Activated T-cell treated with anti-CD3 and anti-CD28 coated beads, Interleukin-2, amount 50 U/mL, for 24 hours (primary cell): ENCODE data around the gene COX4I1.

ENCODE experiments used
- DNase-seq: peaks from one replicate; pipeline ENCODE4 v3.0.0-alpha.2; 2020
- H3K27ac Mint-ChIP-seq: 2 replicates; pipeline ENCODE4 v1.8.0; 2020; ENCODE audit warnings: mild to moderate bottlenecking, mixed read lengths
- H3K27me3 Mint-ChIP-seq: 2 replicates; pipeline ENCODE4 v1.8.0; 2020; ENCODE audit warnings: mixed read lengths
- H3K36me3 Mint-ChIP-seq: 2 replicates; pipeline ENCODE4 v1.8.0; 2020; ENCODE audit warnings: low read depth, mixed read lengths
- H3K4me1 Mint-ChIP-seq: 2 replicates; pipeline ENCODE4 v1.8.0; 2020; ENCODE audit warnings: low read depth, mixed read lengths
- H3K4me3 Mint-ChIP-seq: 2 replicates; pipeline ENCODE4 v1.8.0; 2020; ENCODE audit warnings: mild to moderate bottlenecking, moderate library complexity, mixed read lengths
- H3K9me3 Mint-ChIP-seq: 2 replicates; pipeline ENCODE4 v1.8.0; 2020; ENCODE audit warnings: mixed read lengths

The COX4I1 gene

GRCh38 chr16:85799497-85800320 lies at the start of gene COX4I1, which contains the start of gene EMC8:
COX4I1 (plus strand) TSS chr16:85799695; CDS start chr16:85801206, 1,511 bp downstream.
EMC8 (minus strand) TSS chr16:85799544; CDS start chr16:85799295, 249 bp downstream.
- no peaks in the 10 kb centered on the region for H3K27me3 Mint-ChIP-seq
- peaks cover 89% of the 10 kb centered on the region for H3K36me3 Mint-ChIP-seq
- peak within 1 kb of the TSS; percentile 89 for H3K4me3 Mint-ChIP-seq
- H3K4me1 Mint-ChIP-seq, result peaks cover 69% of the 10 kb centered on the region
- H3K27ac Mint-ChIP-seq, result peak within 1 kb of the TSS; percentile 92
- no peaks in the 10 kb centered on the region for H3K9me3 Mint-ChIP-seq
- peak; percentile 95 for DNase-seq

- Mint-ChIP-seq H3K27me3 (peaks cover 48% of the 10 kb centered on the region), H3K4me1 (peaks cover 16% of the 10 kb centered on the region), H3K9me3 (no peaks in the 10 kb centered on the region), H3K27ac (no peak overlapping the region), H3K36me3 (no peaks in the 10 kb centered on the region), H3K4me3 (peak overlapping the region; percentile 77)
- no peak for DNase-seq
These were observed 49.7 kb upstream of the COX4I1 start for GRCh38 chr16:85749771-85750145.

GRCh38 chr16:85750146-85750826 lies 49.2 kb upstream of the COX4I1 start:
- peak; percentile 50 for DNase-seq
- Mint-ChIP-seq H3K27me3 (peaks cover 48% of the 10 kb centered on the region), H3K4me3 (peak overlapping the region; percentile 77), H3K36me3 (no peaks in the 10 kb centered on the region), H3K27ac (no peak overlapping the region), H3K9me3 (no peaks in the 10 kb centered on the region), H3K4me1 (peaks cover 16% of the 10 kb centered on the region)

GRCh38 chr16:85750827-85751697 lies 48.4 kb upstream of the COX4I1 start, which contains the start of gene C16orf74:
C16orf74 (minus strand) TSS chr16:85751096; CDS start chr16:85735217, 15,879 bp downstream.
- Mint-ChIP-seq H3K4me3 (peak within 1 kb of the TSS; percentile 77), H3K36me3 (no peaks in the 10 kb centered on the region), H3K9me3 (no peaks in the 10 kb centered on the region), H3K4me1 (peaks cover 18% of the 10 kb centered on the region), H3K27me3 (peaks cover 49% of the 10 kb centered on the region), H3K27ac (no peak within 1 kb of the TSS)
- DNase-seq, result peak; percentile 41

- no peak for DNase-seq
- Mint-ChIP-seq H3K36me3 (no peaks in the 10 kb centered on the region), H3K9me3 (no peaks in the 10 kb centered on the region), H3K4me1 (peaks cover 23% of the 10 kb centered on the region), H3K4me3 (peak overlapping the region; percentile 10), H3K27me3 (peaks cover 52% of the 10 kb centered on the region), H3K27ac (no peak overlapping the region)
These were observed 47.6 kb upstream of the COX4I1 start for GRCh38 chr16:85751698-85752501.

- Mint-ChIP-seq H3K4me3 (no peak overlapping the region), H3K9me3 (no peaks in the 10 kb centered on the region), H3K4me1 (peaks cover 25% of the 10 kb centered on the region), H3K27me3 (peaks cover 52% of the 10 kb centered on the region), H3K36me3 (no peaks in the 10 kb centered on the region), H3K27ac (no peak overlapping the region)
- DNase-seq, result no peak
These were observed 46.7 kb upstream of the COX4I1 start for GRCh38 chr16:85752511-85753420.

- peaks cover 25% of the 10 kb centered on the region for H3K4me1 Mint-ChIP-seq
- DNase-seq, result no peak
- no peak overlapping the region for H3K4me3 Mint-ChIP-seq
- H3K9me3 Mint-ChIP-seq, result no peaks in the 10 kb centered on the region
- no peaks in the 10 kb centered on the region for H3K36me3 Mint-ChIP-seq
- H3K27ac Mint-ChIP-seq, result no peak overlapping the region
- peaks cover 52% of the 10 kb centered on the region for H3K27me3 Mint-ChIP-seq
These were observed 45.9 kb upstream of the COX4I1 start for GRCh38 chr16:85753559-85753958.

- peaks cover 29% of the 10 kb centered on the region for H3K4me1 Mint-ChIP-seq
- no peaks in the 10 kb centered on the region for H3K36me3 Mint-ChIP-seq
- no peak for DNase-seq
- peaks cover 54% of the 10 kb centered on the region for H3K27me3 Mint-ChIP-seq
- no peak overlapping the region for H3K4me3 Mint-ChIP-seq
- no peak overlapping the region for H3K27ac Mint-ChIP-seq
- no peaks in the 10 kb centered on the region for H3K9me3 Mint-ChIP-seq
These were observed 45.5 kb upstream of the COX4I1 start for GRCh38 chr16:85753976-85754375.

- H3K36me3 Mint-ChIP-seq, result no peaks in the 10 kb centered on the region
- peaks cover 32% of the 10 kb centered on the region for H3K4me1 Mint-ChIP-seq
- H3K27me3 Mint-ChIP-seq, result peaks cover 58% of the 10 kb centered on the region
- H3K27ac Mint-ChIP-seq, result no peak overlapping the region
- no peak overlapping the region for H3K4me3 Mint-ChIP-seq
- no peaks in the 10 kb centered on the region for H3K9me3 Mint-ChIP-seq
- no peak for DNase-seq
These were observed 45.1 kb upstream of the COX4I1 start for GRCh38 chr16:85754413-85754812.

GRCh38 chr16:85755929-85756768 lies 43.3 kb upstream of the COX4I1 start:
- Mint-ChIP-seq H3K27me3 (peaks cover 60% of the 10 kb centered on the region), H3K4me1 (peaks cover 28% of the 10 kb centered on the region), H3K9me3 (no peaks in the 10 kb centered on the region), H3K4me3 (no peak overlapping the region), H3K36me3 (no peaks in the 10 kb centered on the region), H3K27ac (no peak overlapping the region)
- DNase-seq, result no peak

GRCh38 chr16:85757341-85757822 lies 42.1 kb upstream of the COX4I1 start:
- peaks cover 23% of the 10 kb centered on the region for H3K4me1 Mint-ChIP-seq
- DNase-seq, result no peak
- H3K9me3 Mint-ChIP-seq, result no peaks in the 10 kb centered on the region

GRCh38 chr16:85759136-85759535 lies 40.4 kb upstream of the COX4I1 start:
- H3K4me3 Mint-ChIP-seq, result no peak overlapping the region
- no peaks in the 10 kb centered on the region for H3K9me3 Mint-ChIP-seq
- no peak for DNase-seq
- peaks cover 23% of the 10 kb centered on the region for H3K4me1 Mint-ChIP-seq
- peaks cover 39% of the 10 kb centered on the region for H3K27me3 Mint-ChIP-seq
- H3K27ac Mint-ChIP-seq, result no peak overlapping the region
- no peaks in the 10 kb centered on the region for H3K36me3 Mint-ChIP-seq

More at GRCh38 chr16:85757341-85757822, 42.1 kb upstream of the COX4I1 start:
- no peak overlapping the region for H3K27ac Mint-ChIP-seq
- H3K27me3 Mint-ChIP-seq, result peaks cover 55% of the 10 kb centered on the region
- H3K36me3 Mint-ChIP-seq, result no peaks in the 10 kb centered on the region
- no peak overlapping the region for H3K4me3 Mint-ChIP-seq
